HepG2 (cell line): ENCODE measurements around the gene MLN. TPM values are rescaled to one million over a fixed set of nuclear protein-coding genes. Genes with fewer than 3 reads are reported as not detected.

Experiments used
- ATAC-seq: fragments of 200-7000 bp; cut with Tn5 transposase; 3 replicates; pipeline ENCODE4 v1.9.1; 2020; ENCODE audit warnings: mild to moderate bottlenecking, moderate library complexity
- BruUV-seq: library from RNA; stranded (reverse); fragments of 400-500 nt; replicated peaks from 2 replicates; lab custom pipeline; 2021; lab: Mats Ljungman, UMichigan
- CTCF ChIA-PET: fragments of 300-600 bp; formaldehyde crosslinking; extraction: SDS; loops from one replicate; lab custom pipeline; 2021; ENCODE audit warnings: low total read pairs, inconsistent platforms, low intra/inter-chr PET ratio; lab: Yijun Ruan, JAX
- POLR2A ChIA-PET: fragments of 350-600 bp; sonication (Branson Sonifier 250); formaldehyde crosslinking; loops from one replicate; lab custom pipeline; 2020; ENCODE audit warnings: antibody characterized with exemption, inconsistent platforms; lab: Yijun Ruan, JAX
- DNase-seq: peaks from one replicate; pipeline ENCODE4 v3.0.0-alpha.2; 2015; ENCODE audit warnings: low spot score
- FAIRE-seq: peaks from 3 replicates; lab custom pipeline; 2011; peaks lifted over from hg19 to GRCh38; lab: Jason Lieb, UNC
- H2AFZ ChIP-seq: one replicate; pipeline ENCODE4 v1.6.1; 2011; ENCODE audit warnings: low read length, inconsistent platforms
- H3K27ac ChIP-seq: fragments of 300-600 bp; 3 replicates; pipeline ENCODE4 v1.8.0; 2011; ENCODE audit warnings: mixed run types, mild to moderate bottlenecking, mixed read lengths, low read length, inconsistent platforms; ENCODE audit not compliant: insufficient read depth; ENCODE audit errors: extremely low read length
- H3K27me3 ChIP-seq, 2 experiments: fragments of 200-600 bp in 1 of 2; 2 replicates in 1 of 2; 3 replicates in 1 of 2; pipeline versions ENCODE4 v1.6.0 to v1.8.0; 2011; ENCODE audit warnings: low read length in 2 of 2, mild to moderate bottlenecking in 2 of 2, moderate library complexity in 2 of 2, inconsistent platforms in 1 of 2; ENCODE audit not compliant: insufficient read depth in 2 of 2, control insufficient read depth in 1 of 2
- H3K36me3 ChIP-seq, 2 experiments: fragments of 200-600 bp in 1 of 2; replicated peaks in 1 of 2; 2 replicates in 1 of 2; 3 replicates in 1 of 2; pipeline versions ENCODE4 v1.5.1 to v1.8.0; 2011; ENCODE audit warnings: low read length in 2 of 2, inconsistent platforms in 1 of 2; ENCODE audit not compliant: insufficient read depth in 2 of 2, control insufficient read depth in 1 of 2
- H3K4me1 ChIP-seq: 2 replicates; pipeline ENCODE4 v1.5.1; 2012; ENCODE audit warnings: low read length, inconsistent platforms; ENCODE audit not compliant: insufficient read depth
- H3K4me2 ChIP-seq: 2 replicates; pipeline ENCODE4 v1.6.0; 2011; ENCODE audit warnings: low read depth, low read length, inconsistent platforms
- H3K4me3 ChIP-seq, 3 experiments: fragments of 200-600 bp in 1 of 3; sonication (generic), shearing (Covaris generic) in 1 of 3; replicated peaks in 1 of 3; 2 replicates each; pipeline ENCODE4 v1.5.1; 2011 to 2016; ENCODE audit warnings: low read length in 3 of 3, inconsistent platforms in 2 of 3, low read depth in 2 of 3, mild to moderate bottlenecking in 2 of 3, control low read depth in 1 of 3, mixed read lengths in 1 of 3; ENCODE audit not compliant: insufficient read depth in 1 of 3
- H3K79me2 ChIP-seq: one replicate; pipeline ENCODE4 v1.6.1; 2011; ENCODE audit warnings: low read length, inconsistent platforms; ENCODE audit not compliant: insufficient read depth
- H3K9ac ChIP-seq: 2 replicates; pipeline ENCODE4 v1.6.0; 2011; ENCODE audit warnings: mild to moderate bottlenecking, low read depth, low read length, inconsistent platforms; ENCODE audit not compliant: insufficient read depth
- H3K9me3 ChIP-seq: 2 replicates; pipeline ENCODE4 v1.5.1; 2012; ENCODE audit warnings: mild to moderate bottlenecking, low read length
- H4K20me1 ChIP-seq: 2 replicates; pipeline ENCODE4 v1.6.0; 2011; ENCODE audit warnings: inconsistent platforms, mild to moderate bottlenecking, low read length, moderate library complexity; ENCODE audit not compliant: insufficient read depth
- CEBPG ChIP-seq: IDR thresholded peaks from 2 replicates; pipeline ENCODE4 v1.6.1; 2016
- CREM ChIP-seq, 2 experiments: sonication (generic) in 1 of 2; formaldehyde crosslinking in 1 of 2; IDR thresholded peaks; 2 replicates each; pipeline versions ENCODE4 v1.4.0 to v1.6.1; 2016 to 2020; ENCODE audit warnings: antibody characterized with exemption in 1 of 2, mild to moderate bottlenecking in 1 of 2, missing genetic modification reagents in 1 of 2
- FOXO4 ChIP-seq: sonication (generic); formaldehyde crosslinking; conservative IDR thresholded peaks from 2 replicates; pipeline ENCODE4 v1.8.1; 2023; ENCODE audit warnings: missing genetic modification reagents
- HIVEP1 ChIP-seq: sonication (generic); formaldehyde crosslinking; IDR thresholded peaks from 2 replicates; pipeline ENCODE4 v1.4.0; 2020; ENCODE audit warnings: mild to moderate bottlenecking, missing genetic modification reagents
- IRF2 ChIP-seq: IDR thresholded peaks from 2 replicates; pipeline ENCODE4 v1.6.1; 2018; ENCODE audit warnings: missing genetic modification reagents, missing compliant biosample characterization
- KLF13 ChIP-seq: sonication (generic); formaldehyde crosslinking; IDR thresholded peaks from 2 replicates; pipeline ENCODE4 v1.4.0; 2020; ENCODE audit warnings: mild to moderate bottlenecking, missing genetic modification reagents
- MED8 ChIP-seq: sonication (generic); formaldehyde crosslinking; IDR thresholded peaks from 2 replicates; pipeline ENCODE4 v1.8.1; 2023; ENCODE audit warnings: mild to moderate bottlenecking, missing genetic modification reagents; ENCODE audit not compliant: insufficient replicate concordance
- WIZ ChIP-seq: sonication (generic); formaldehyde crosslinking; IDR thresholded peaks from 2 replicates; pipeline ENCODE4 v1.5.1; 2020; ENCODE audit warnings: mild to moderate bottlenecking, missing genetic modification reagents
- ZSCAN21 ChIP-seq: sonication (generic); formaldehyde crosslinking; IDR thresholded peaks from 2 replicates; pipeline ENCODE4 v1.8.0; 2022; ENCODE audit warnings: mild to moderate bottlenecking, missing genetic modification reagents, moderate library complexity, borderline replicate concordance
- WGBS: methylation state at CpG from one replicate; pipeline ENCODE4 v1.1.6; 2017; ENCODE audit warnings: low lambda C conversion rate; 5-methylcytosine and 5-hydroxymethylcytosine counted together
- in situ Hi-C: cut with HindIII; loops from 2 replicates; pipeline ENCODE4 v1.10.0; 2017; ENCODE audit warnings: low pct_unique_long_range_greater_than_20kb; ENCODE audit not compliant: extremely low pct_ligation_motif_present
- intact Hi-C: fragments of 100-400 bp; cut with micrococcal nuclease; formaldehyde crosslinking; loops from one replicate; pipeline ENCODE4 v1.10.0; 2022; ENCODE audit not compliant: unreplicated experiment
- polyA plus RNA-seq, 8 experiments: library from polyadenylated mRNA; depleted of rRNA in 3 of 8; stranded (reverse) in 7 of 8; unstranded in 1 of 8; fragments of >200 nt; fragmentation: Illumina TruSeq in 4 of 8; extraction: Trizol in 4 of 8; gene quantifications; 2 replicates each; pipeline versions ENCODE4 v1.2.1 to v1.2.3, GENCODE V29; 2011 to 2016; ENCODE audit warnings: low read depth in 4 of 8, missing spikeins in 1 of 8, mixed read lengths in 1 of 8; ENCODE audit not compliant: insufficient read depth in 1 of 8
- total RNA-seq, 5 experiments: library from RNA; depleted of rRNA; stranded (reverse); fragments of >200 nt; fragmentation: Illumina TruSeq; extraction: Trizol; gene quantifications; 2 replicates each; pipeline ENCODE4 v1.2.3, GENCODE V29; 2016; ENCODE audit warnings: low read depth in 1 of 5
- TF ChIP-seq, protein P1 (sequence below): sonication (generic); formaldehyde crosslinking; IDR thresholded peaks from 2 replicates; pipeline ENCODE4 v1.9.0; 2021; ENCODE audit warnings: missing genetic modification reagents, mild to moderate bottlenecking, borderline replicate concordance
- TF ChIP-seq, protein P2 (sequence below): sonication (generic); formaldehyde crosslinking; IDR thresholded peaks from 2 replicates; pipeline ENCODE4 v1.5.0; 2020; ENCODE audit warnings: mild to moderate bottlenecking, missing genetic modification reagents

The MLN gene
- total and polyA plus RNA-seq, 2 of the 13 experiments (the other 11 are each of a cell fraction or from before 2014, with no cell fraction given), result not detected

DNA sequence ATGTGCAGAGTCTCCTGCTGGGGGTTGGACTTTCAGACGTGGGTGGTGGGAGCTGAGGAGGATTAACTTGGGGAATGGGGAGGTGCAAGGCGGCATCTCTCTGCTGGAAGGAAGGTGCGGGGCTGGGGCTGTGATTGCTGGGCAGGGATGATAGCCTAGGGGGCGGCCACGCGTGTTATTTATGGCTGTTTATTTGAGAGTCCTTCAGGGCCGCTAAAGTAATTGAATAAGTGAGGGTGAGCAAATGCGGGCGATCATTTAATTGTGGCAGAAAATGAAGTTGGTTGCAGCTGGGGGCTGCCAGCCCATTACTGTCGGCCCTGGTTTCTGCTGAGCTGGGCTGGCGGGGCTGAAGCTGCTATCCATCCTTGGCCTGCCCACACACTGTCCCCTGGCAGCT lies 49.6 kb downstream of the MLN start:
- no peak for DNase-seq

More for the DNA sequence above, 49.6 kb downstream of the MLN start:
- FAIRE-seq (no peak), ATAC-seq (no peak)
- H2AFZ ChIP-seq, result no peak overlapping the region
- no peaks in the 10 kb centered on the region for H3K79me2 ChIP-seq
- H3K27ac ChIP-seq, result no peak overlapping the region
- H3K36me3 ChIP-seq, result no peaks in the 10 kb centered on the region
- H4K20me1 ChIP-seq, result no peaks in the 10 kb centered on the region
- no peak overlapping the region for H3K4me3 ChIP-seq
- ChIA-PET POLR2A (no interaction called here), CTCF (interaction anchor here (0.7 kb wide), 1 partner anchor 10 kb away, joined by 3 read pairs; no protein-coding TSS in a partner anchor)
- peaks cover 0 to 10% of the 10 kb centered on the region in 2 experiments; a peak in 3 of 5 replicates for H3K27me3 ChIP-seq
- H3K9ac ChIP-seq, result no peak overlapping the region
- no peaks in the 10 kb centered on the region for H3K9me3 ChIP-seq
- no peak overlapping the region for H3K4me2 ChIP-seq
- BruUV-seq, result no TSS peak
- in situ Hi-C loops, result no loop called here
- intact Hi-C loops, result no loop called here
- H3K4me1 ChIP-seq, result peaks cover 35% of the 10 kb centered on the region
- TF ChIP-seq CEBPG (CRISPR knock-in tag), result no peak
- TF ChIP-seq, protein P1, sequence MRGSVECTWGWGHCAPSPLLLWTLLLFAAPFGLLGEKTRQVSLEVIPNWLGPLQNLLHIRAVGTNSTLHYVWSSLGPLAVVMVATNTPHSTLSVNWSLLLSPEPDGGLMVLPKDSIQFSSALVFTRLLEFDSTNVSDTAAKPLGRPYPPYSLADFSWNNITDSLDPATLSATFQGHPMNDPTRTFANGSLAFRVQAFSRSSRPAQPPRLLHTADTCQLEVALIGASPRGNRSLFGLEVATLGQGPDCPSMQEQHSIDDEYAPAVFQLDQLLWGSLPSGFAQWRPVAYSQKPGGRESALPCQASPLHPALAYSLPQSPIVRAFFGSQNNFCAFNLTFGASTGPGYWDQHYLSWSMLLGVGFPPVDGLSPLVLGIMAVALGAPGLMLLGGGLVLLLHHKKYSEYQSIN (CRISPR knock-in tag), result no peak
- TF ChIP-seq ZSCAN21 (CRISPR knock-in tag), result no peak
- TF ChIP-seq FOXO4 (CRISPR knock-in tag), result no peak
- no peak for TF ChIP-seq MED8 (CRISPR knock-in tag)
- TF ChIP-seq KLF13 (CRISPR knock-in tag), result no peak
- no peak for TF ChIP-seq CREM (IDR thresholded peaks at IDR 0.05)
- no peak for TF ChIP-seq CREM (CRISPR knock-in tag; IDR thresholded peaks at IDR 0.05)
- no peak for TF ChIP-seq WIZ (CRISPR knock-in tag)
- TF ChIP-seq, protein P2, sequence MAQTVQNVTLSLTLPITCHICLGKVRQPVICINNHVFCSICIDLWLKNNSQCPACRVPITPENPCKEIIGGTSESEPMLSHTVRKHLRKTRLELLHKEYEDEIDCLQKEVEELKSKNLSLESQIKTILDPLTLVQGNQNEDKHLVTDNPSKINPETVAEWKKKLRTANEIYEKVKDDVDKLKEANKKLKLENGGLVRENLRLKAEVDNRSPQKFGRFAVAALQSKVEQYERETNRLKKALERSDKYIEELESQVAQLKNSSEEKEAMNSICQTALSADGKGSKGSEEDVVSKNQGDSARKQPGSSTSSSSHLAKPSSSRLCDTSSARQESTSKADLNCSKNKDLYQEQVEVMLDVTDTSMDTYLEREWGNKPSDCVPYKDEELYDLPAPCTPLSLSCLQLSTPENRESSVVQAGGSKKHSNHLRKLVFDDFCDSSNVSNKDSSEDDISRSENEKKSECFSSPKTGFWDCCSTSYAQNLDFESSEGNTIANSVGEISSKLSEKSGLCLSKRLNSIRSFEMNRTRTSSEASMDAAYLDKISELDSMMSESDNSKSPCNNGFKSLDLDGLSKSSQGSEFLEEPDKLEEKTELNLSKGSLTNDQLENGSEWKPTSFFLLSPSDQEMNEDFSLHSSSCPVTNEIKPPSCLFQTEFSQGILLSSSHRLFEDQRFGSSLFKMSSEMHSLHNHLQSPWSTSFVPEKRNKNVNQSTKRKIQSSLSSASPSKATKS (CRISPR knock-in tag), result no peak
- TF ChIP-seq HIVEP1 (CRISPR knock-in tag), result no peak
- no peak for TF ChIP-seq IRF2 (CRISPR knock-in tag)
- WGBS, result 67% methylated on average over 11 of the region's 11 CpGs
